SK-N-SH treated with all-trans-retinoic acid at 6 μM for 48 hours (cell line): Measurements from ENCODE around the gene RBM34.

Experiments
- ARNTL ChIP-seq: fragments of 450-650 bp; formaldehyde crosslinking; IDR thresholded peaks from 2 replicates; pipeline ENCODE4 v1.5.0; 2020; ENCODE audit warnings: low read depth, mild to moderate bottlenecking, moderate library complexity, borderline replicate concordance
- CSDC2 ChIP-seq: fragments of 250-450 bp; sonication (Bioruptor Pico); IDR thresholded peaks from 2 replicates; pipeline ENCODE4 v1.5.0; 2020; ENCODE audit warnings: mild to moderate bottlenecking, moderate library complexity
- GLIS3 ChIP-seq: fragments of 250-450 bp; sonication (Bioruptor Pico); IDR thresholded peaks from 2 replicates; pipeline ENCODE4 v1.5.0; 2020; ENCODE audit warnings: mild to moderate bottlenecking, moderate library complexity
- PPARA ChIP-seq: fragments of 250-450 bp; sonication (Bioruptor Pico); IDR thresholded peaks from 2 replicates; pipeline ENCODE4 v1.5.0; 2020; ENCODE audit warnings: mild to moderate bottlenecking, borderline replicate concordance
- RARB ChIP-seq: fragments of 250-450 bp; sonication (Bioruptor Pico); IDR thresholded peaks from 2 replicates; pipeline ENCODE4 v1.8.0; 2021; ENCODE audit warnings: mild to moderate bottlenecking, moderate library complexity
- SNAI2 ChIP-seq: fragments of 250-450 bp; sonication (Bioruptor Pico); IDR thresholded peaks from 2 replicates; pipeline ENCODE4 v1.5.0; 2020; ENCODE audit warnings: mild to moderate bottlenecking, moderate library complexity
- TOX ChIP-seq: fragments of 250-450 bp; sonication (Bioruptor Pico); IDR thresholded peaks from 2 replicates; pipeline ENCODE4 v1.8.0; 2021; ENCODE audit warnings: mild to moderate bottlenecking, moderate library complexity, borderline replicate concordance
- ZFP30 ChIP-seq: fragments of 450-650 bp; formaldehyde crosslinking; IDR thresholded peaks from 2 replicates; pipeline ENCODE4 v1.5.0; 2022; ENCODE audit warnings: mild to moderate bottlenecking, moderate library complexity
- ZNF70 ChIP-seq: fragments of 450-650 bp; formaldehyde crosslinking; IDR thresholded peaks from 2 replicates; pipeline ENCODE4 v1.5.0; 2020; ENCODE audit warnings: mild to moderate bottlenecking, moderate library complexity
- TF ChIP-seq, protein P1 (sequence below): fragments of 250-450 bp; sonication (Bioruptor Pico); IDR thresholded peaks from 2 replicates; pipeline ENCODE4 v1.8.0; 2020; ENCODE audit warnings: mild to moderate bottlenecking, moderate library complexity, borderline replicate concordance
- TF ChIP-seq, protein P2 (sequence below): fragments of 250-450 bp; sonication (Bioruptor Pico); IDR thresholded peaks from 2 replicates; pipeline ENCODE4 v1.8.0; 2021; ENCODE audit warnings: low read depth, mild to moderate bottlenecking, moderate library complexity, borderline replicate concordance
- TF ChIP-seq, protein P3 (sequence below): fragments of 250-450 bp; sonication (Bioruptor Pico); IDR thresholded peaks from 2 replicates; pipeline ENCODE4 v1.5.1; 2021; ENCODE audit warnings: mild to moderate bottlenecking, moderate library complexity
- TF ChIP-seq, protein P4 (sequence below): fragments of 250-450 bp; sonication (Bioruptor Pico); IDR thresholded peaks from 2 replicates; pipeline ENCODE4 v1.5.1; 2020; ENCODE audit warnings: low read depth, mild to moderate bottlenecking, moderate library complexity

DNA sequence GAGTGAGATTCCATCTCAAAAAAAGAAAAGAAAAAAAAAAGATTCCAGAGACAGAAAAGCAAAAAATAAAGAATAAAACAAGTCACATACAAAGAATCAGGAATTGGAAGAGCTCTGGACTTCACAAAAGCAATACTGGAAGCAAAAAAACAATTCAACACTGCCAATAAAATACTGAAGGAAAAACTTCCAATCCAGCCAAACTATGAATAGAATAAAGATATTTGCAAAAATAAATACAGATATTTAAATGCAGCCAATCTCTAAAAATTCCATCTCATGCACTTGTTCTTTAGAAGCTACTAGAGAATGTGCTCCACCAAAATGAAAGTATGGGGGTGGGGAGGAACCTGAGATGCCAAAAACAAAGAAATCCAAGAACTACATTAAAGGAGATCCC is 29.4 kb upstream of the RBM34 start:
- TF ChIP-seq, protein P1, sequence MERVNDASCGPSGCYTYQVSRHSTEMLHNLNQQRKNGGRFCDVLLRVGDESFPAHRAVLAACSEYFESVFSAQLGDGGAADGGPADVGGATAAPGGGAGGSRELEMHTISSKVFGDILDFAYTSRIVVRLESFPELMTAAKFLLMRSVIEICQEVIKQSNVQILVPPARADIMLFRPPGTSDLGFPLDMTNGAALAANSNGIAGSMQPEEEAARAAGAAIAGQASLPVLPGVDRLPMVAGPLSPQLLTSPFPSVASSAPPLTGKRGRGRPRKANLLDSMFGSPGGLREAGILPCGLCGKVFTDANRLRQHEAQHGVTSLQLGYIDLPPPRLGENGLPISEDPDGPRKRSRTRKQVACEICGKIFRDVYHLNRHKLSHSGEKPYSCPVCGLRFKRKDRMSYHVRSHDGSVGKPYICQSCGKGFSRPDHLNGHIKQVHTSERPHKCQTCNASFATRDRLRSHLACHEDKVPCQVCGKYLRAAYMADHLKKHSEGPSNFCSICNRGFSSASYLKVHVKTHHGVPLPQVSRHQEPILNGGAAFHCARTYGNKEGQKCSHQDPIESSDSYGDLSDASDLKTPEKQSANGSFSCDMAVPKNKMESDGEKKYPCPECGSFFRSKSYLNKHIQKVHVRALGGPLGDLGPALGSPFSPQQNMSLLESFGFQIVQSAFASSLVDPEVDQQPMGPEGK, result no peak
- TF ChIP-seq, protein P2, sequence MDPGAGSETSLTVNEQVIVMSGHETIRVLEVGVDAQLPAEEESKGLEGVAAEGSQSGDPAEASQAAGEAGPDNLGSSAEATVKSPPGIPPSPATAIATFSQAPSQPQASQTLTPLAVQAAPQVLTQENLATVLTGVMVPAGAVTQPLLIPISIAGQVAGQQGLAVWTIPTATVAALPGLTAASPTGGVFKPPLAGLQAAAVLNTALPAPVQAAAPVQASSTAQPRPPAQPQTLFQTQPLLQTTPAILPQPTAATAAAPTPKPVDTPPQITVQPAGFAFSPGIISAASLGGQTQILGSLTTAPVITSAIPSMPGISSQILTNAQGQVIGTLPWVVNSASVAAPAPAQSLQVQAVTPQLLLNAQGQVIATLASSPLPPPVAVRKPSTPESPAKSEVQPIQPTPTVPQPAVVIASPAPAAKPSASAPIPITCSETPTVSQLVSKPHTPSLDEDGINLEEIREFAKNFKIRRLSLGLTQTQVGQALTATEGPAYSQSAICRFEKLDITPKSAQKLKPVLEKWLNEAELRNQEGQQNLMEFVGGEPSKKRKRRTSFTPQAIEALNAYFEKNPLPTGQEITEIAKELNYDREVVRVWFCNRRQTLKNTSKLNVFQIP (CRISPR knock-in tag), result no peak
- TF ChIP-seq SNAI2 (CRISPR knock-in tag), result no peak
- TF ChIP-seq, protein P3, sequence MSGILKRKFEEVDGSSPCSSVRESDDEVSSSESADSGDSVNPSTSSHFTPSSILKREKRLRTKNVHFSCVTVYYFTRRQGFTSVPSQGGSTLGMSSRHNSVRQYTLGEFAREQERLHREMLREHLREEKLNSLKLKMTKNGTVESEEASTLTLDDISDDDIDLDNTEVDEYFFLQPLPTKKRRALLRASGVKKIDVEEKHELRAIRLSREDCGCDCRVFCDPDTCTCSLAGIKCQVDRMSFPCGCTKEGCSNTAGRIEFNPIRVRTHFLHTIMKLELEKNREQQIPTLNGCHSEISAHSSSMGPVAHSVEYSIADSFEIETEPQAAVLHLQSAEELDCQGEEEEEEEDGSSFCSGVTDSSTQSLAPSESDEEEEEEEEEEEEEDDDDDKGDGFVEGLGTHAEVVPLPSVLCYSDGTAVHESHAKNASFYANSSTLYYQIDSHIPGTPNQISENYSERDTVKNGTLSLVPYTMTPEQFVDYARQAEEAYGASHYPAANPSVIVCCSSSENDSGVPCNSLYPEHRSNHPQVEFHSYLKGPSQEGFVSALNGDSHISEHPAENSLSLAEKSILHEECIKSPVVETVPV (CRISPR knock-in tag), result no peak
- no peak for TF ChIP-seq GLIS3 (CRISPR knock-in tag)
- no peak for TF ChIP-seq ZNF70 (CRISPR knock-in tag)
- no peak for TF ChIP-seq ARNTL (CRISPR knock-in tag)
- TF ChIP-seq PPARA (CRISPR knock-in tag), result no peak
- no peak for TF ChIP-seq RARB (CRISPR knock-in tag)
- no peak for TF ChIP-seq CSDC2 (CRISPR knock-in tag)
- no peak for TF ChIP-seq ZFP30 (CRISPR knock-in tag)
- no peak for TF ChIP-seq TOX (CRISPR knock-in tag)
- TF ChIP-seq, protein P4, sequence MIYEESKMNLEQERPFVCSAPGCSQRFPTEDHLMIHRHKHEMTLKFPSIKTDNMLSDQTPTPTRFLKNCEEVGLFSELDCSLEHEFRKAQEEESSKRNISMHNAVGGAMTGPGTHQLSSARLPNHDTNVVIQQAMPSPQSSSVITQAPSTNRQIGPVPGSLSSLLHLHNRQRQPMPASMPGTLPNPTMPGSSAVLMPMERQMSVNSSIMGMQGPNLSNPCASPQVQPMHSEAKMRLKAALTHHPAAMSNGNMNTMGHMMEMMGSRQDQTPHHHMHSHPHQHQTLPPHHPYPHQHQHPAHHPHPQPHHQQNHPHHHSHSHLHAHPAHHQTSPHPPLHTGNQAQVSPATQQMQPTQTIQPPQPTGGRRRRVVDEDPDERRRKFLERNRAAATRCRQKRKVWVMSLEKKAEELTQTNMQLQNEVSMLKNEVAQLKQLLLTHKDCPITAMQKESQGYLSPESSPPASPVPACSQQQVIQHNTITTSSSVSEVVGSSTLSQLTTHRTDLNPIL (CRISPR knock-in tag), result no peak
